Measurements from ENCODE around the gene SLC6A6.

Gene SLC6A6

GRCh38 chr3:14492948-14493881 is 90.8 kb downstream of the SLC6A6 start:
- FAIRE-seq = no peak

GRCh38 chr3:14494279-14494972 is 92.0 kb downstream of the SLC6A6 start:
- no peak for DNase-seq (ENCODE audit: extremely low spot score, insufficient read length, low read depth)
- FAIRE-seq = no peak

More at GRCh38 chr3:14492948-14493881, 90.8 kb downstream of the SLC6A6 start:
- DNase-seq (ENCODE audit: extremely low spot score, insufficient read length, low read depth) = no peak

- FAIRE-seq = no peak
- DNase-seq (ENCODE audit: extremely low spot score, insufficient read length, low read depth) = no peak
Measured at GRCh38 chr3:14494973-14495300, 92.5 kb downstream of the SLC6A6 start.

- FAIRE-seq (no peak), DNase-seq (ENCODE audit: extremely low spot score, insufficient read length, low read depth) (no peak)
Measured at GRCh38 chr3:14496351-14496750, 93.9 kb downstream of the SLC6A6 start.

GRCh38 chr3:14497321-14497720 is 94.9 kb downstream of the SLC6A6 start:
- FAIRE-seq = no peak
- no peak for DNase-seq (ENCODE audit: extremely low spot score, insufficient read length, low read depth)

GRCh38 chr3:14502472-14502871 is 100.1 kb downstream of the SLC6A6 start:
- DNase-seq (ENCODE audit: extremely low spot score, insufficient read length, low read depth) (no peak), FAIRE-seq (no peak)

- no peak for DNase-seq (ENCODE audit: extremely low spot score, insufficient read length, low read depth)
- no peak for FAIRE-seq
Measured at GRCh38 chr3:14503033-14503705, 100.8 kb downstream of the SLC6A6 start.

- DNase-seq (ENCODE audit: extremely low spot score, insufficient read length, low read depth) (no peak), FAIRE-seq (no peak)
Measured at GRCh38 chr3:14503706-14504065, 101.3 kb downstream of the SLC6A6 start.

- DNase-seq (ENCODE audit: extremely low spot score, insufficient read length, low read depth) = no peak
- no peak for FAIRE-seq
Measured at GRCh38 chr3:14505001-14505802, 102.8 kb downstream of the SLC6A6 start.

- DNase-seq (ENCODE audit: extremely low spot score, insufficient read length, low read depth) (no peak), FAIRE-seq (no peak)
Measured at GRCh38 chr3:14505803-14506500, 103.5 kb downstream of the SLC6A6 start.

GRCh38 chr3:14506626-14507304 is 104.4 kb downstream of the SLC6A6 start:
- no peak for FAIRE-seq
- DNase-seq (ENCODE audit: extremely low spot score, insufficient read length, low read depth) = no peak

- no peak for DNase-seq (ENCODE audit: extremely low spot score, insufficient read length, low read depth)
- FAIRE-seq = no peak
Measured at GRCh38 chr3:14507305-14507741, 104.9 kb downstream of the SLC6A6 start.

GRCh38 chr3:14507757-14508504 is 105.5 kb downstream of the SLC6A6 start:
- FAIRE-seq (no peak), DNase-seq (ENCODE audit: extremely low spot score, insufficient read length, low read depth) (no peak)

- no peak for FAIRE-seq
- DNase-seq (ENCODE audit: extremely low spot score, insufficient read length, low read depth) = no peak
Measured at GRCh38 chr3:14508505-14508819, 106.1 kb downstream of the SLC6A6 start.

GRCh38 chr3:14508966-14509795 is 106.8 kb downstream of the SLC6A6 start:
- FAIRE-seq (peak; percentile 60), DNase-seq (ENCODE audit: extremely low spot score, insufficient read length, low read depth) (peak; percentile 70)

GRCh38 chr3:14509796-14510100 is 107.3 kb downstream of the SLC6A6 start:
- no peak for FAIRE-seq
- DNase-seq (ENCODE audit: extremely low spot score, insufficient read length, low read depth) = no peak

GRCh38 chr3:14510838-14511622 is 108.6 kb downstream of the SLC6A6 start:
- DNase-seq (ENCODE audit: extremely low spot score, insufficient read length, low read depth) = no peak
- no peak for FAIRE-seq

Measured in GM18507 (cell line).